HG02884 (cell line): ENCODE measurements around the gene SELENOS.

Source experiments
- ATAC-seq: cut with Tn5 transposase; IDR thresholded peaks from one replicate; pipeline ENCODE4 v1.9.1; 2021; ENCODE audit warnings: mild to moderate bottlenecking, moderate library complexity; ENCODE audit not compliant: unreplicated experiment

SELENOS gene

GRCh38 chr15:101251830-101252820, 25.2 kb downstream of the SELENOS start, which contains the start of gene CHSY1:
TSS of gene CHSY1 (minus strand) at chr15:101252048. CDS start at chr15:101251456, 592 bp downstream.
- ATAC-seq, result peak; percentile 67

DNA sequence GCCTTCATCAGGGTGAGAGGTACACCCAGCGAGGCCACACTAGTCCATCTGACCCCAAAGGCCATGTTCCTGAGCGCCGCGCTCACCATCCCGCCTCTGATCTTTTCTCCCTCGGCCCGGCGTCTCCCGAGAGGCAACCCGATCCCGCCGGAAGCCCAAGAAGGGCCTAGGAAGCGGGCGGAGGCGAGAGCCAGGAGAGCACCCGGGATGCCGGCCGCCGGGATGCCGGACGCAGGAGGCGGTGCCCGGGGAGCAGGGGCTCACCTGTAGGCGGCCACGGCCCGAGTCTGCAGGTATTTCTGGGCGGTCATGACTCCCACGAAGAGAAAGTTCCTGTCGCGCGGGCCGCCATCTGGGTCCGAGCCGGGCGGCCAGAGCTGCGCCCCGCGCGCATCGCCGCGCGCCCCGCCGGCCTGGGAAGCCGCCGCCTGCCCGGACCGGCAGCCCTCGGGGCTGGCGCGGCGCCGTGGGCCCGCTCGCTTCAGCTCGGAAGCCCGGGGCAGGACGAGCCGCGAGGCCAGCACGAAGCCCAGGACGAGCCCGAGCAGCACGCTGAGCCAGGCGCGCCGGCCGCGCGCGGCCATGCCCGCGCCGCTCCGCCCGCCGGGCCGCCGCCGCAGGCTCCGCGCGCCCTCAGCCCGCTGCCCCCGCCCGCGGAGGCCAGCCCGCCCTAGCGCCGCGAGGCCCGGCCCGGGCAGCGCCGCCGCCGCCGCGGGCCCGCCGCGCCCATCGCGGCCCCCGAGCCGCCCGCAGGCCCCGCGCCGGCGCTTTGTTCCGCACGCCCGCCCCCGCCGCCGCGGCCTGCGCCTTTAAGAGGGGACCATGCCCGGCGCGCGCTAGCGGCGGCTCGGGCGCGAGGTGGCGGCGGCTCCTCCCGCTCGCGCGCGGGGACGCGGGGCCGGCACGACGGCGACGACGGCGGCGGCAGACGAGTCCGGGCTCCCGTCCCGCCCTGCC, 26.1 kb downstream of the SELENOS start:
- peak; percentile 26 for ATAC-seq

DNA sequence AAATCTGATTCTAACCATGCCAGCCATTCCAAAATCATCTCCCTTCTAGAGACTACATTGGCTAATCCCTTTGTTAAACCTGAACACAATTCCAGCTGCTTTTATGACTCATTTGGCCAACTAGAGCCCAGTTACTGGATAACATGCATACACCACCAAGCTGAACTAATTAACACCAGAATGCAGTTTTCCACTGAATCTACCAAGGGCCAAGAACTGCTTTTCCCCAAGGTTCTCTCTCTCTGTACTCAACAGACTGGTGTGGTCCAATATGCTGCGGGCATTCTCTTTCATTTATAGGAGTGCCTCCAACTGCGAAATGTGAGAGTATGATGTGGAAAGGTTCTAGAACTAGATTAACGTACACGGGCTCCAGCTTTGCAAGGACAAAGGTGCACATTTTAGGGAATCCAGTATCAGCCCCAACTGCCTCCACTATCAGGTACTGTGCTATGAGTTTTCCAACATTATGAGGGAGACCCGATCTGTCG, 26.9 kb downstream of the SELENOS start:
- ATAC-seq, result no peak

DNA sequence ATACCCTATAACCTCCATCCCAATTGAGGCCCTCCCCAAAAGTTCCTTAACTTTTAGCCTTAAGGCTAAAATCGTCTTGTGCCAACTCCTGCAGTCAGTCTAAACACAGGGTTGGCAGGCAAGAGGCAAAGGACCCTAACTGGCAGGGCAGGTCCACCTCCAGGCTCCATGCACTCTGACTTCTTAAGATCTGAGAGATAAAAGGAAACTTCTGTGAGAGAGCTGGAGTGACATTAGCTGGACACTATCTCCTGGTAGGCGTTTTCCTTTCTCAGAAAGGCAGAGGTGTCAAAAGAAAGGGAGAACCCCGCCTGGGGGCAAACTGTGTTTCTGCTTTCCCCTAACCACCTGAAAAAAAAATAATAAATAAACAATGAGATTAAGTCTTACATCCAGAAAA, 29.0 kb downstream of the SELENOS start:
- no peak for ATAC-seq

DNA sequence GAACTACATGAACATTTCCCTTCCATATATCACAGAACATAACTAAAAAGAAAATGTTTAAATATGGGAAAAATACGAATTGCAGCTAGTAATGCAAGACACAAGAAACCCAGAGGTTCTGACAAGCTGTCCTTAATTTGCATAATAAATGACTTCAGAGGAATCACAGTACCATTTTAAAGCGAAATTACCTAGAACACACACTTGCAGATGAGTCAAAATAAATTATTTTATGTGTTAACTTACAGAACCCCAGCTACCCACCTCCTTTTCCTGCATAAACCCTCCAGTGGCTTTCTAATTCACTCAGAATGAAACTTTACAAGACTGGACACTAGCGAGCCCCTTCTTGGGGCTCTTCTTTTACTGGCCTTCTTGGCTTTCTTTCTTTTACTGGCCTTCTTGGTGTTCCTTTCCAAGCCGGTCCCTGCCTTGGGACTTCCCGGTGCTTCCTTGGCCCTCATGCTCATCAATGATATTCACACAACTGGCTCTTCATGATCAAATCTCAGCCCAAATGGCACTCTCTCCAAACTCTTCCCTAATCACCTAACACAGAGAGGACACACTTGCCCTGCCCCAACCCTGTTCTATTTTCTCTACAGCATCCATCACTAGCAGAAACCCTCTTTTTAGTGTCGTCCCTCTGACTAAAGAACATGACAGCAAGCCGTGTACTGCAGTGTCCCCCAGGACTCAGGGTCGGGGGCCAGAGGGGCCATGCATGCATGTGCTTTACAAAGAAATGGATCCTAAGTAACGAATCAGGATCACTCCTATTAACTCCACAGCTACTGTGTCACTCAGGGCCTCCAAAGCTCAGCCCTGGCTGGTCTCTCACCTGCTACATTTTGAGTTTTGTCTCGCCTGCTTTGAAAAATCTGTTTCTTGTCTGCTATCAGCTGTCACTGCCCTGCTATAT, 30.2 kb downstream of the SELENOS start:
- ATAC-seq, result no peak

DNA sequence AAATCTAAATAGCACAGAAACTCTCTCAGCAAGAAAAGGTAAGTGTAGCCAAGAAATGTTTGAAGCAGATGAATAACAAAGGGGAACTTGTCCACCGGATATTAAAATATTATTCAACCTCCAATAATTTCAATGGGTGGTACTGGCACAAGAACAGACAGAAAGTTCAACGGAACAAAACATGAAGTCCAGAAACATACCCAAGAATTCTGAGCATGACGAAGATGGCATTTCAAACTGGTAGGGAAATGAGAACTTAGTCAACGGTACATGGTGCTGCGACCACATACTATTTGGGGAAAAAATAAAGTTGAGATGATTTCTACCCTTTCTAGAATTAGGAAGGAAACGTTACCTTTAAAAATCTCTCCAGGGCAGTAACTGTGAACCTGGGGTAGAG, 30.9 kb downstream of the SELENOS start:
- ATAC-seq, result no peak

DNA sequence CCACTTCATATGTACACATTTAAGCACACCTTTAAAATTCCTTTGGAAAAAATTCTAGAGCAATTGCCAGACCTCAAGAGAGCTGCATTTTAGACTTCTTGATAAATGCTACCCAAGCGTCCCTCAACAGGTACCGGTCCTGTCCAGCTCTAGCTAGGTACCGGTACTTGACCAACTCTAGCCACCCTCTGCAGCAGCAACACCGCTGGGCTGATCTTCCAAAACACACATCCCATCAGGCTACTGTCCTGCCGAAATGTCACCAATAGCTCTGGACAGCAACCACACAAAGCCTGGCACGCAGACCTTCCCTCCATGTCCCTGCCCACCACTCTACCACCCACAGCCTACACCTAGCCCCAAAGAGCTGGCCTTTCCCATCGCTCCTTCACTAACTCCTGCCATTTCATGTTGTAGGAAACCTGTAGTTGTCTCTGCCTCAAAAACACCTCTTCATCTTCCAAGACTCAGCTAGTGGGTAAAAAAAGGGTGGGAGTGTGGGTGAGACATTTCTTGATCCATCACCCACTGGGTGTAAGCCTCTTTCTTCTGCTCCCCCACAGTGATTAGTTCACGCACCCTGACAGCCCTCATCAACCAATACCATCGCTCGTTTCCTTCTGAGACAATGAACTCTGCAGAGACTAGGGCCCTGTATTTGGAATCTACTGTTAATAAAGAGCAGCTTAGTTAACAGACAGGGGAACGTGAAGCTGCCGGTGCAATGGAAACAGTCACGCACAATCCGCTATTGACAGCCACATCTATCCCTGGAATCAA, 32.2 kb downstream of the SELENOS start:
- no peak for ATAC-seq

- no peak for ATAC-seq
These were observed 33.1 kb downstream of the SELENOS start for GRCh38 chr15:101244036-101244781.

DNA sequence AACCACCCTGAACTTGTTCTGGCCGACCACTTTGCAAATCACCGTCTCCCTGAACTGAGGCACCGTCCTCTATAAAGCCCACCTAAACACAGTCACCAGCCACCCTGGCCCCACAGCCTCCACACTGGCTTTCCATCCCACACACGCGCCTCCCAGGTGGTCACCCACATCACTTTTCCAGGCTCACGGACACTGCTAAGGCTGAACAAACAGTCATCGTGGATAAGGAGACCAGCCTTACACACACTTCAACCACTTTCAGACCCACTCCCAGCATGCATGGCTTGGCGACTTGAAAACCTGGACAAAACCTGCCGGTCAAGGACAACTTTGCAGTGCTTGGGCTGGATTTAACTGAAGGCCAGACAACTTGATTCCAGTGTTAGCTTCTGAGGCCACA, 33.9 kb downstream of the SELENOS start:
- ATAC-seq, result no peak

DNA sequence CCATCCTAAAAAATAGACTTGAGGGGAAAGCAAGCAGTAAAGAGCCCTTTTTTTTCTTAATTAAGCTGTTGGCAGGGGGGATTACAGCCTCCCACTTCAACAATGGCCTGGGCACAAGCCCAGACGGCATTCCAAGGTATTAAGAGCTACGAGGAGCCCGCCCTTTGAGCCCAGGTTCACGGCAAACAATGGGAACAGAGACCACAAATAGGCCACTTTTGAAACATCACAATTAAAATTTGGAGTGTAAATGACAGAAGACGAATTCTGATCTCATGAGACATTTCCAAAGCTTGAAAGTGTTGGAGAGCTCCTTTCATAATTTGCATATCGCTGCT, 34.3 kb downstream of the SELENOS start:
- no peak for ATAC-seq

GRCh38 chr15:101242160-101242998, 34.9 kb downstream of the SELENOS start:
- ATAC-seq, result peak; percentile 74

- no peak for ATAC-seq
These were observed 36.9 kb downstream of the SELENOS start for GRCh38 chr15:101240358-101240757.

DNA sequence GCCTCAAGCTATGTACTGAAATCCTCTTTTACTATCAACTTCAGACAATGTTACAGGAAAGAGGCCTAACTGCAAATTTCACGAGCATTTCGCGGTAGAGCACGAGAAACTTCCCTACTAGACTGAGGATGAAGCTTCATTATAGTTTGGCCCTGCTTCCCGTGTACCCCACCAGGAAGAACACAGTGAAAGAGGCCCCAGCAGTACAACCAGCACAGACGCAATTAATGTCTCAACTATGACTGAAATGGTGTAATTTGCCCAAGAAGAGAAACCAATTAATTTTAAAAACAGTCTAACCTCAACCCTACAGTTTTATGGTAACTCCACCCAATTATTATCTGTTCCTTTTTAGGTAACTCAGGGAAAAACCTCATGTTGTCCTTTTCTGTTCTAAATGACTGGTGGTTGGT, 37.6 kb downstream of the SELENOS start:
- ATAC-seq, result no peak

DNA sequence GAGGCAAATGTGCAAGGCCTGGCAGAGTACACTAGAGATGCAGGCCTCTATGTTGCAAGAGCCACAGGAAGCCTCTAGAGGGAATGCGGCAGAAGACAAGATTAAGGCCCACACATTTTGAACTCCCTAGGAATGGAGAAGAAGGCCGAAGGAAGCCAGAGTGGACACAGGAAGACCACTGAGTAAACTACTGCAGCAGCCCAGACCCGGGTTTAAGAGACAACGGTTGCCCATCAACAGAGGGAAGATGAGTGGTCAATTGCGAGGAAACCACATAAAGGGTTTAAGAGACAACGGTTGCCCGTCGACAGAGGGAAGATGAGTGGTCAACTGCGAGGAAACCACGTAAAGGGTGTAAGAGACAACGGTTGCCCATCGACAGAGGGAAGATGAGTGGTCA, 40.0 kb downstream of the SELENOS start:
- no peak for ATAC-seq

DNA sequence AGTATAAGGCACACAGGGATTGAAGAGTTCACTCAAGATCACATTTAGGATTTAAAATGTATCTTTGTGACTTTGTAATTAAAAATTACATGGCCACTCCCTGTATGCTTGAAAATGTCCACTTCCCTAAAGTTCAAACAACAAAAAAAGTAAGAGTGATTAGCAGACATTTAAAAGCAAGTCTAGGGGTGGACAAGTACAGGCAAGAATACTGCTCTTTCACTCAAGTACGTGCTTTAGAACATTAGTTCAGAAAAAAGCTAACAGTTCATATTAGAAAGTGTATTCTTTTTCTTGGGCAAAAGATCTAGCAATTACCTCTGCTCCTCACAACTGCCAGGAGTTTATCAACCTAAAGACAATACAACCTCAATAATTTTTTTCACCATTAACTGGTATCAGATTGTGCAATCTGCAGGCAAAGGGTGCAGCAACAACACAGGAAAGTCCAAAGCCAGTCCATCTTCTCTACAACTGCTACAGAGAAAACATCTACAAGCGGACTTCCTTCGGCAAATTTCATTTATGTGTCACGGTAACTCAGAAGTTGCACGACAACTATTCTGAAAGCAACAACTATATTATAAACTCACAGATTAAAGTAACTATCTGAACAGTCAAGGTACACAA, 43.5 kb downstream of the SELENOS start:
- ATAC-seq, result no peak

DNA sequence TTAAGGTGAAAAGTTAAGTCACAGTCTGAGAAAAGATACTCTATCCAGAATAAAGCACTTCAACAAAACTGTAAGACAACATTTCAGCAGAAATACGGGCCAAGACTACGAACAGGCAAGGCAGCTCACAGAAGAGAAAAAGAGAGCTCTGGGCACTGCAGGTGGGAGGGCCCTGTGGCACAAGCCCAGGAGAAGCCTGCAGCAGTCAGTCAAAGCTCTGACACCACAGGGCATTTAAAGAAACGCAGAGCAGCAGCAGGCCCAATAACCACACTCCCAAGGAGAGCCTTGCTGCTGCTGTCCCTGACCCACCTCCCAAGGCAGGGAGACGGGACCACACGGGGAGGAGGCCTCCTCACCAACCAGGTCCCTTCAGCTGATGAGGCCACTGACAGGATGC, 44.6 kb downstream of the SELENOS start:
- ATAC-seq, result no peak

- ATAC-seq, result no peak
These were observed 49.0 kb downstream of the SELENOS start for GRCh38 chr15:101228313-101228712.
